Stimulated activated CD8-positive, alpha-beta memory T cell treated with anti-CD3 and anti-CD28 coated beads, Interleukin-12 subunit alpha, Interleukin-12 subunit beta, amount 100 ng/mL, for 24 hours (primary cell): ENCODE measurements around the gene KCNA3.
A peak's percentile ranks its signal among the peaks of the same experiment; 100 is the strongest.
"Not testable (repeated sequence)": the region's sequence is repeated elsewhere in the genome, so short reads cannot be mapped to it uniquely, and the experiment has no call there.

Experiments
- DNase-seq: peaks from one replicate; pipeline ENCODE4 v3.0.0-alpha.2; 2020; ENCODE audit errors: extremely low read depth

Gene KCNA3

DNA sequence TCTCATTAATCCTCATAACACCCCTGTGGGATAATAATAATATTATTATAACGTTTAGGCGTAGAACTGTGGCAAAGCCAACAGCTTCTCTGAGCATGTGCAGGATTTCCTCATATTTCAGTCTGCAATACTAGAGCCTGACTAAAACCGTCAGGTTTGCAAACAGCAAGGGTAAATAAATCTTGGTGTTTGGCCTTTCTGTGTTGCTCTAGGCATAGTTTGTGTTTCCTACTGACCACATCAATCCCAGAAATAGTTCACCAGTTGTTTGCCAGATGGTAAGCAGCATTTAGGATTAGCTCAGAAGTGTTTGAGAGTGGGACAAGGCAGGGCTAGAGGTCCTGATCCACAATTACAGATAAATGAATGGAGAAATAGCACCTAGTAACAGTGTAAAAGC lies 2.8 kb upstream of the KCNA3 start:
- DNase-seq = no peak

DNA sequence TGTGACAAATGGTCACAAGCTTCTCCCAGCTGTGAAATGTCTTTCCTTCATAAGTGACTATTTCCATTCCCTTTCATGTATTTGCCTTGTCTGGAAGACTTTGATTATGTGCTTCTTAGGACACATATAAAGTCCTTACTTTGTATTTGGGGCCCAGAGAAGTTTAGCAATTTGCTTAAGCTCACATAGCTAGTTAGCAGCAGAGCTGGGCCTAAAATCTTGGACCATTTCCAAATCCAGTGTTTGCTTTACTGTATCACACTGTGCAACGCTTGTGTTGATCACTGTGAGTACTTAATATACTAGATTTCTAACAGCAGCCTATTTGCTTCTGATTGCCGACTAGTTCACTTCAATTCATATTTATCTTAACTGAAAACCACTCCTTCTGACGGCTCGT lies 2.2 kb upstream of the KCNA3 start:
- no peak for DNase-seq

DNA sequence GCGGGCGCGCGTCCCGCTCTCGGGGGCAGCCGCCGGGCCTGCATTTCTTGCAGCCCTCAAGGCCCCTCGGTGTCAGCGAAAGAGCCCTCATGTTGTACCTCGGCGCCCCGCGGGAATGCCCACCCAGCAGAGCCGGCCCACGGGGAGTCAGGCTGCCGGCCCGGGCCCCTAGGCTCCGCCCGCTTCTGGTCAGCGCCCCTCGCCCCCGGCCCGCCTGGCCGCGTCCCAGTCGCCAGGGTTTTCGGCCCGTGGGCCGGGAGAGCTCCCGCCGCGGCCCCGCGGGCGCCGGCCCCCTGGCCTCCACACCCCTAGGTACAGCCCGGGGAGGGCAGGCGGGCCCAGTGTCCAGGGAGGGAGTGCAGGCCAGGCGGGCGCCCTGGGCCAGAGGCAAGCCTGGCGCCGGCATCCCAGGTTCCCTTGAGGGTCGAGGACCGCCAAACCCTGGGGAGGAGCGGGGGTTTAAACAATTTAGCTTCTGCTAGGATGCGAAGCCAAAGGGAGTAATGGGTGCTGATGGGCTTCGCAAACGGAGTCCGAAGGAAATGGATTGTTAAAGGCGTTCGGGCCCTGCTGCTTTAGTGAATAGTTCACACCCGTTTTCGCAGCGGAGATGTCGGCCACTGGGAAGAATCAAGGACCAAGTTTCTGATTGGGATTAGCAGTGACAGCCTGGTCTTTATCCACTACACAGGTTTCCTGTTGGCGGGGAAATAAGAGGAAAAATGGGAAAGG lies 486 bp upstream of the KCNA3 start:
- no peak for DNase-seq

DNA sequence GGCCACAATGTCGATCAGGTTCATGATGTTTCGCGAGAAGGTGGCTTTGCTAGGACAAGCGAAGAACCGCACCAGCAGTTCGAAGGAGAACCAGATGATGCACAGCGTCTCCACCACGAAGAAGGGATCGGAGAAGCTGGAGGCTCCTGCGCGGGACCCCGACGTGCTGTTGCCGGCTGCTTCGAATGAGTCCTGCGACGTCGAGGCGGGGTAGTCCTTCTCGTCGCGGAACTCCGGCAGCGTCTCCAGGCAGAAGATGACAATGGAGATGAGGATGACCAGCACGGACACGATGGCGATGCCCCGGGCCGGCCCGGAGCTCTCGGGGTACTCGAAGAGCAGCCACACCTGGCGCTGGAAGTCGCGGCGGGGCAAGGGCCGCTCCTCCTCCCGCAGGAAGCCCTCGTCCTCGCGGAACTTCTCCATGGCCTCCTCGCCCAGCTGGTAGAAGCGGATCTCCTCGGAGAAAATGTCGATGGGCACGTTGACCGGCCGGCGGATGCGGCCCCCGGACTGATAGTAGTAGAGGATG lies 869 bp downstream of the KCNA3 start:
- no peak for DNase-seq

DNA sequence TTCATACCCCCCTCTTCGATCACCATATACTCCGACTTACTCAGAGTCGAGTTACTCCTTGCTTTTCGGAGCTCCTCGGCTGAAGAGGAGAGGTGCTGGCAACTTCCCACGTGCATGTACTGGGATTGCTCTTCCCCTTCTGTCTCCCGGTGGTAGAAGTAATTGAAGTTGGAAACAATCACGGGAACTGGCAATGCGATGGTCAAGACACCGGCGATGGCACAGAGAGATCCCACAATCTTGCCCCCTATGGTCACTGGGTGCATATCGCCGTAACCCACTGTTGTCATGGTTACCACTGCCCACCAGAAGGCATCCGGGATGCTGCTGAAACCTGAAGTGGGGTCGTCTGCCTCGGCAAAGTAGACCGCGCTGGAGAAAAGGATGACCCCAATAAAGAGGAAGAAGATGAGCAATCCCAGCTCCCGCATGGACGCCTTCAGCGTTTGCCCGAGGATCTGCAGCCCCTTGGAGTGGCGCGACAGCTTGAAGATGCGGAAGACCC lies 1.5 kb downstream of the KCNA3 start:
- DNase-seq = no peak

DNA sequence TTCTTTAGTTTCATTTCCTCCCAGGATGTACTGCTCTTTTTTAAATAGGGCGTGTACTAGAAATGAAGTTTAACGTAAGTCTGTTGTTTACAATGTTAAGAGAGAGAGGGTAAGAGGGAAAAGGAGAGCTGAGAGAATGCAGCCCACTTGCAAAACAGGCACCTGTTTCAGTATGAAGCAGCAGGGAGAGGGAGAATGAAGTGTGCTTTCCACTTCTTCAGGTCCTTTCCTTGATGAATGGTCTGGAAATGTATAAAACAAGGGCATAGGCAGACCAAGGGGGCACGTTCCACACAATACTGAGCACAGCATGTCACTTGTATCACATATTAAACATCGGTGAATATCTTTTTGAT lies 2.0 kb downstream of the KCNA3 start:
- no peak for DNase-seq

DNA sequence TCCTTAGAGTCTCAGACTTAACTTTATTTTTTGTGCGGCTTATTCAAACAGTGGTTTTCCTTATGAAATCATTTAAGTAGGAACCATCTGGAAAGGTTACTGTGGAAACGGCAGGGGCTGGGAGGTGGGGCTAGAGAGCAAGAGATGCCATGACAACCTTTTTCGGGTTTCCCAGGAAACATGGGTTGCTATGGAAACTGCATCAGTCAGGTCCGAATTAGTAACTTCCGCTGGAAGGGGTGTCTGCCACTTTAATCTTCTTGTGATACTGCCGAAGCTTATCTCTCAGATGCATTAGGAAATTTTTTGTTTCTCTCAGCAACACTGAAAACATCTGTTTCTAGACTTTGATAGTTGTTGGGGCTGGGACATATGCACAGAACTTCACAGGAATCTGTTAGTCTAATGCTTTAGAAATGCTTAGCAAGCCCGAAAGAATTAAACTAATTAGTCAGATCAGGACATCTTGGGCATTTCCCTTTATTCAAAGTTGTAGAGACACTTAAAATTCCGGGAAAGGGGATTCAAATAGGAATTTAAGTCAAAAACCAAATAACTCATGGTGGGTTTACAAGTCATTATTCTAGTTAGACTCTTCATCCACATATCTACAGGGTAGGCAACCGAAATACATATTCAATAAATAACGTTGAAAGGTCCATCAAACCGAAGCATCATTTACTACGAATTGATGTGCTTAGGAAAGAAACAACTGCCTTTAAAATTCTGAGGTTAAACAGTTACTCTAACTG lies 2.6 kb downstream of the KCNA3 start:
- peak; percentile 44 for DNase-seq

DNA sequence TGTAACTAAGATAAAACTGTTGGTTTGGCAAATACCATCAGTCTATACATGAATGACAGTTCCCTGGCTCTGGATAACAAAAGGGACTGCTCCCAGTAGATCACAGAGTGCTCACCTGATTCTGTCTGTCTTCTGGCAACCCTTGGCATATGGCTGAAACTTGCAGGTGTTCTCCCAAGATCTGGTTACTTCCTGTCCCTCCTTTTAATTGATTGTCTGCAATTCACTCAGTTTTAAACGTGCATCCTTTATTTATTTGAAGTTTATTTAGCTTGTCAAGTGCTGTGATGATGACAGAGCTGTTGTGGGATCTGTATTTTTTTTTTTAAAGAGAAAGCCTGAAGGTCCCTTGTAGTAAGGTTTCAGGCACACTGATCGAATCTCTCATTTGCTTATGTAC lies 3.4 kb downstream of the KCNA3 start:
- no peak for DNase-seq

DNA sequence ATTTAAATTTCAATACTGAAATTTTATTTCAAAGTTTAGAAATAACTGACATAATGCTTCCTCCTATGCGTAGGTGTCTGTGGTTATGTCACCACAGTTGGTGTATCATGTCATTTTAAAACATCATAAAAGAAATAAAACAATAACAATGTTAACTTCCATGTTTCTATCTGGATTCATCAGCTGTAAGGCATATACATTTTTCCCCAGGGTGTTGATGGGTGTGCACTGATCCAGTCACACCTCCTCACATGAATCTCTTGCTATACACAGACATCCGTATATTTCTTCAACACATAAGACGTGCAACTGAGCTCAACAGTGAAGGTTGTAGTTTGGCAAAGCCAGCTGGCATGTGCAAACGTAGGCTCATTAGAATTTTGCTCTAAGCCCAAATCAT lies 6.2 kb downstream of the KCNA3 start:
- no peak for DNase-seq

DNA sequence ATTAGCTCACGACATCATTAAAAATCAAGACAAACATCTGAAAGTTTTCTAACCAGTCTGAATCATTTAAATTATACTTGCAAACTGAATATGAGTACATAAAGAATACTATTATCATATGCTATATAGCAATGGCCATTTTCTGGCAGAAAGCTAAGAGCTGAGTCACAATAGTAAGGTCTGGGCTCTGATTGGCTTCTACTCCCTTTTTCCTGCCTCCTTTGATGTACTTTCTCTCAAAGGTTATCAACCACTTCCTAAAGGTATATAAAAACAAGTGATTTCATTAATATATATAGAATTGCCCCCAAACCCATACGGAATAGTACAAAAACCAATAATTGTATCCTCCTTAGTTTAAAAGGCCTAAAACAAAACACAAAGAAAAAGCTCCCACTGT lies 7.0 kb downstream of the KCNA3 start:
- DNase-seq = no peak

DNA sequence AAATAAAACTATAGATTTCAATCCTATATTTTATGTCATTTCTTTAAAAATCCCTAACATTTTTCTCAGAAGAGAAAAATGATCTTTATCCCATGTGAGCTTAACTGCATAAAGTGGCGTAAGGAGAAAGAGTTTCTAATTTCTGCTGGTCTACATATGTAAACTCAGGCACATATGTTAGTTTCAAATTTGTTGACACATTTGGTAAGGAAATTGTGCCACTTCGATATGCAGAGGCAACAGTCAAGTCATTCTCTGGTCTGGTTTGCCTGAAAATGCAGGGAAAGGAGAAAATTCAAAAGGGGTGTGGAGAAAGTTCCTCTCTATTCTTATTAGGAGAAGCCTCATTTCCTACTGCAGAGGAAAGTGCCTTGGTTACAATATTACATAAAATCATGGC lies 11.5 kb downstream of the KCNA3 start:
- DNase-seq = no peak

DNA sequence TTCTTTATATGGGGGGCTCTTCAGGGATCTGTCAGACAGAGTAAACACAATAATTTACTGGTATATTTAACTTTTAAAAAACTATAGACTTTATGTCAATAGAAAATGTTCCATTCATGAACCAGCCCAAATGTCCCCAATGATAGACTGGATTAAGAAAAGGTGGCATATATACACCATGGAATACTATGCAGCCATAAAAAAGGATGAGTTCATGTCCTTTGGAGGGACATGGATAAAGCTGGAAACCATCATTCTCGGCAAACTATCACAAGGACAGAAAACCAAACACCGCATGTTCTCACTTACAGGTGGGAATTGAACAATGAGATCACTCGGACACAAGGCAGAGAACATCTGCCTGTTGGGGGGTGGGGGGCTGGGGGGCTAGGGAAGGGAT lies 15.2 kb downstream of the KCNA3 start:
- DNase-seq = not testable (repeated sequence)

DNA sequence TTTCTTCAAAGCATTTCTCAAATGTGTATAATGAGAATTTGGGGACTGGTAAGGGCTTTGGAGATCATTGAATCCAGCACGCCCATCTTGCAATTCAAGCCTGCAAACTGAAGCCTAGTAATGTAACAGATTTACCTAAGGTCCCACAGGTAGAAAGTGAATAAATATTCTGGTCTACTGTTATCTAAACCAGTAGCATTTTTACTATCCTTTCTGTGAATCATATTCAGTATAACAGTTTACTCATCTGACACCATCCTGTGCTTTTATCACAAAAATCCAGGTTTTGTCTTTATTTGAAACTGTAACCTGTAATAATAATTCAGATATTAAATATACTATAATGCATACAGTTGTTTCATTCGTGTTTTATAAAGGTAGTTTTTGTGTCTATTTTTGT lies 17.4 kb downstream of the KCNA3 start:
- no peak for DNase-seq

DNA sequence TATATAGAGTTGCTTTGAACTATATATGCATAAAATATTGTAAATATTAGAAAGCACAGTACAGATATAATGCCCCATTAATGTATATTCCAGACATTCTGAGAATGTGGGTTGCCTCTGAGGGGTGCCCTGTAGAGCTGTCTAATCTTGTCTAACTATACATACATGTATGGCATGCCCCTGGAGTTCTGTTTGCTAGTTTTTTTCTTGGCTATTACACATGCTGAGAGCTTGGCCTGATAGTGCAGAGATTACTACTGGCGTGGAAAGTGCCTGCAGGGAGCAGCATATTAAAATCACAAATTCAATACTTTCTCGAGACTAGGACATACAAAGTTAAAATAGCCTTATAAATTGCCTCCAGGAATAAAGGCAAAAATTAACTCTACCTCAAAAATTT lies 24.1 kb downstream of the KCNA3 start:
- DNase-seq = no peak

DNA sequence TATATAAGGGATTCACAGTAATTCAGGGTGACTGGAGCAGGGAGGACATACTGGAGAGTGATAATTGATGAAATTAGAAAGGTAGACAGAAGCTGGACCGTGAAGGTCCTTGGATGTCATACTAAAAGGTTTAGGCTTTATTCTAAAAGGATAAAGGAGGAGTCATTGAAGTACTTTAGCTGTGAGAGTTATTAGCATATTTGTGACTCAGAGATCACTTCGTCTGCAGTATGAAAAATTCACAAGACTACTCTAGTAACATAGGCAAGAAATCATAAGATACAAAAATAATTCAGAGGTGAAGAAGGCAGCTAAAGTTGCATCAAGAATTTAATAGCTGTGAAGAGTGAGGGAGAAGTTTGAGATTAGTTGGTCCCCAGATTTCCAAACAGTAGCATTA lies 26.3 kb downstream of the KCNA3 start:
- no peak for DNase-seq

DNA sequence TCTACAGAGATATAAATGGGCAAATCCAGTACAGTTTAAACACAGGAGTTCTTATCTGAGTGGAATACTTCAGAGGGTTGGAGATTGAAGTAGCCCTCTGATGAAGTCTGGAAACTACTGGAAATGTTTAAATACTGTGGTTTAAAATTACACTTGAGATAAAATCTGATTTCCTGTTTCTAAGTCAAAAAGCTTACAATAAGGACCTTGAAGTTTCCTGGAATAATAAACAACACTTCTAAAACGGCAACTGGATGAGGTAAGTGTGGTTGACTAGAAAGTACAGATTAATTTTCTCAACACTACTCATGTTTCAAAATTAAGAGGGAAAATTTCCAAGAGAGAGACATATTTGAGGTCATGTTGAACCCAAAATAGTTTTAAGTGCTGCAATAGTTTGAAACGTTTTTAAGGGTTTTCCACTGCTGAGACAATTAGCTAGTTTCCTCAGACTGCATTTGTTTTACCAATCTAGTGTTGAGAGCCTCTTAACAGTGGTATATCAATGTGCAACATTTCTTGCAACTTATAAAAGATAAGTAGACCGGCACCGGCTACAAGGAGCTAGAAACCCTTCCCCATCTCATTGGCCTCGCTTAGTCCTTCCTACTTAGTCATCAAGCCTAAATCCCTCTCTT lies 27.4 kb downstream of the KCNA3 start:
- DNase-seq = no peak

DNA sequence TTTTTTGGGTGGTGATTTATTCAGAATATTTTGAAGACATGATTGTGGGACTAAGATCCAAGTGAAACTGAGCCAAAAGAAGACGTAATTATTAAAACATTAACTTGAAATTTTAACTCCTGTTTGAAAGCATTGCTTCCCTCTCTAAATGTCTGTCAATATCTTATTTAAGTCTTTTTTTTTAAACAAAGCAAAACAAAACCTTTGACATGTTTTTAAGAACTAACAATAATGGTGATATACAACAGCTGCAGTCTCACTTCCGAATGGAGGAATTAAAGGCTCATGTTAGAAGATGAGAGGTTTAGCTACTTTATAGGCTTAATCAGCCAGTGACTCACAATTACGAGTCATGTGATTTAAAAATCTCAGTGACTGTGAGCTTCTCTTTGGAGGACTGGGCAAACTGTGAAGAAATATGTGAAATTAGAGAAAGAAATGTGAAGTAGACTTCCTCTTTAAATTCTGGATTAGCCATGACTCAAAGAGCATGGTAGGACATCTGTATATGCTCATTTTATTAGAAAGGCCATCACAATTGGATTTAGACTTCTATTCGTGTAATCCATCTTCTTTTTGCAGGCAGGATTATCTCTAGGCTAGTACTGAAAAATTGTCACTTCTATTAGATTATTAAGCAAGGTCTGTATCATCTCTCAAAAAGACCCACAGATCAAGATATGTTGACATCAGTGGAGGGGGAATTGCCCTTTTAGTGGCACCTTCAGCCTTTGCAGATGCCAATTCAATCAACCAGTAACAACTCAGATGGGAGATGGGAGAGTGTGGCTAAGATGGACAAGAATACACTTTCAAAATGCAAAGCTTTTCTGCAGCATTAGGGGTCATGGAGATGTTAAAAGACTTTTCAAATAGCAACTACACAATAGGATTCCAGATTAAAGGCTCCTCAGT lies 28.7 kb downstream of the KCNA3 start:
- no peak for DNase-seq

DNA sequence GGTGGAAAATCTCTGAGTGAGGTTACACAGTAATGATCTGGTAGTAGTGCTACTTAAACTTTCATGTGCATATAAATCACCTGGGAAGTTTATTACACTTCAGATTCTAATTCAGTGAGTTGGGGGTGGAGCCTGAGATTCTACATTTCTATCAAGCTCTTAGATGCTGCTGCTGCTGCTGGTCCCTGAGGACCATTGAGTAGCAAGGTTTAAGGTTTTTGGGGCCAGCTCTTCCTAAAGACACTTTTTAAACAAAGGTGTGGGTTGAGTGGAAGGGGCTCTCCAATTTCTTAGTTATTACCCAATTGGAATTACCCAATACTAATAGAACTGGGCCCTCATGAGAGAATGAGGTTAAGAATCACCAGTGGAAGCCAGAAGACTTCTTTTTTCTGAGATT lies 29.5 kb downstream of the KCNA3 start:
- DNase-seq = no peak

DNA sequence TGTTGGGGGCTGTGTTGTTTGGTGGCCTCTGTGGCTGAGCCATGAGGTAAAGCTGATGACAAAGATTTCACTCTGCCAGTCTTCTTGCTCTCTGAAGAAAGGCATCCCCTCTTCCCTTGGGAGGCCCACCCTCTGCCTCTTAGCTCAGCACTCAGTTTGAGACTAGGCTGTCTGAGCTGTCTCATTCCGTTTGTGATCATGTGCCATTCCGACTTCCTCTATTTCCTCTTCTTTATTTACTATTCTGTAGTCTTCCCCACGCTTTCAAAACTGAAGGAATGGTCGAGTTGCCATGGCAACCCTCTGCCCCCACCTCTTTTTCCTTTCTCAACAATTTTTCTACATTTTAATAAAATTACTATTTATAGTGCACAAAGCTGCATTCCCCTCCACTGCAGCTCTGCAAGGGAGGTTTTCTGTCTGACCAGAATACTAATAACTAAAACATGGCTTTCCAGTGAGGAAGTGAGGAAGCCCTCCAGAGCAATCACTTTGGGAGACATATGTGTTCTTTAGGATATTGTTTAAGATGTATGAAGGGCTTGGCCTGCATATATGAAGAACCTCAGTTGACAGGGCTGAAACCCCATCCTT lies 30.8 kb downstream of the KCNA3 start:
- no peak for DNase-seq

DNA sequence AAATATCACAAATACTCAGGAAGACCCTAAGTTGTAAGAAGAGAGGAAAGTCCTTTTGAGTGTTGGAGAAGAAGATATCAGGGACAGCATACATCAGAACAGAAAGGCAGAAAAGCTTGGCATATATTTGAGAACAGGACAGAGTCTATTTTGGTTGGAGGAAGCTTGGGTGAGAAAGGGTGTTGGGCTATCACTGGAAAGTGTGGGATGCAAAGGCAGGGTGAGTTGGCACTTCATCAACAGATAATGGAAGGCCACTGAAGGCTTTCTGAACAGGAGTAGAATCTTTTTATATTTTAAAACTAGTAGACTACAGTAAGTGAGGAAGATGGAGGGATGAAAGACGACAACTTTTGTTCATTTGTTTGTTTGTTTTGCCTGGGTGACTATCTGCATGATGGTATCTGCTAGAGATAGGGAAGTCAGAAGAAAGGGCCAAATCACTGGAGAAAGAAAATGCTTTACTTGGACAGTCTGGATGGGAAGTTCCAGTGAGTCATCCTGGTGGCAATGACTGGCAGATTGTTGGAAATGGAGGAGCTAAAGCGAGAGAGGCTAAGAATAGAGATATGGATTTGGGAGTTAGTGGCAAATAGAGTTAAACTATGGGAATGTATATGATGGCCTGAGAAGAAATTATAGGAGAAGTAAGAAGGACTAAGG lies 34.9 kb downstream of the KCNA3 start:
- no peak for DNase-seq

DNA sequence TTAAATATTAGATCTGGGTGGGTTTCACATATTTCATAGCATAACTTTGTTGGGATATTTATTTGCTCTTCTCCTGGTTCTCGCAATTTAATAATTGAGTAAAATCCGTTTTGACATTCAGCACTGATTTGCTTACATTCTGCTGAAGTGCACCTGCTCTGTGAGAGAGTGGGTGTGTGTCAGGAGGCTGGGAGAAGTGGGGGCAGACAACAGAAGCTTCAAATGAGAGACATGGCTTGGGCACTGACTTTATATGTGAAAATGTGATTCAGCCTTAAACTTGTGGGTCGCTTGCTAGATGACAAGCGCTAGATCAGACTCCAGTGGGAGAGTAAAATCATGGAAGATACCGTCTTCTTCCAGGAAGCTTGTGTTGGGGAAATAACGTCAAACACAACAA lies 36.2 kb downstream of the KCNA3 start:
- no peak for DNase-seq
